IPS-15b (cell line): Measurements from ENCODE around the gene IFT122.

ENCODE experiments used
- H3K27me3 ChIP-seq: one replicate; pipeline ENCODE4 v1.6.1; 2013; ENCODE audit warnings: low read length; ENCODE audit not compliant: control insufficient read depth, insufficient read depth
- H3K36me3 ChIP-seq: one replicate; pipeline ENCODE4 v1.6.1; 2013; ENCODE audit warnings: low read length; ENCODE audit not compliant: control insufficient read depth, insufficient read depth
- H3K4me1 ChIP-seq: one replicate; pipeline ENCODE4 v1.6.1; 2013; ENCODE audit warnings: mild to moderate bottlenecking, low read length; ENCODE audit not compliant: control insufficient read depth, insufficient read depth
- H3K4me3 ChIP-seq: one replicate; pipeline ENCODE4 v1.5.1; 2013; ENCODE audit warnings: low read depth, low read length
- H3K9ac ChIP-seq: one replicate; pipeline ENCODE4 v1.6.1; 2013; ENCODE audit warnings: low read depth, mild to moderate bottlenecking, low read length
- H3K9me3 ChIP-seq: one replicate; pipeline ENCODE4 v1.6.1; 2013; ENCODE audit warnings: mild to moderate bottlenecking, low read length; ENCODE audit not compliant: control insufficient read depth, insufficient read depth

Gene IFT122

GRCh38 chr3:129429602-129430001 is 10.4 kb upstream of the IFT122 start:
- H3K36me3 ChIP-seq = peaks cover 21% of the 10 kb centered on the region
- H3K4me3 ChIP-seq = no peak overlapping the region
- H3K9me3 ChIP-seq = no peaks in the 10 kb centered on the region
- H3K4me1 ChIP-seq = peaks cover 25% of the 10 kb centered on the region
- peaks cover 13% of the 10 kb centered on the region for H3K27me3 ChIP-seq
- H3K9ac ChIP-seq = no peak overlapping the region

- Histone ChIP-seq H3K36me3 (peaks cover 25% of the 10 kb centered on the region), H3K27me3 (peaks cover 13% of the 10 kb centered on the region), H3K4me3 (no peak overlapping the region), H3K9ac (no peak overlapping the region), H3K4me1 (peaks cover 16% of the 10 kb centered on the region), H3K9me3 (no peaks in the 10 kb centered on the region)
Measured at GRCh38 chr3:129432036-129432435, 8.0 kb upstream of the IFT122 start.

DNA sequence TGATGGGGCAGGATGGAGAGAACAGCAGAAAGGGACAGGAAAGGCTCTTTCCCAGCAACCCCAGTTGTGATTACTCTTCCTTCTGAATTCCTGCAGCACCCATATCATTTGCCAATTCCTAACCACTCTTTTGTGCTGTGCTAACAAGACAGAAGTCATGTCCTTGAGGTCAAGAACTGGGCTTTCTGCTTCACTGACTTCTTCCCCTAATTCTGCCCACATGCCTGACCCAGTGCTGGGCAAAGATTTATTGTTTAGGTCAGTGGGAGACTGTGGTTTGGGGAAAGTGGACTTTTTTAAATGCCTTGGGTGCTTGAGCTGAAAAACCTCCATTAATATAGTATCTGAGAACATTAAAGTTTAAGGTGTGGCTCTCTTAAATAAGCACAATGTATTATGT is 7.4 kb upstream of the IFT122 start:
- H3K27me3 ChIP-seq = peaks cover 7% of the 10 kb centered on the region
- H3K36me3 ChIP-seq = peaks cover 28% of the 10 kb centered on the region
- peaks cover 16% of the 10 kb centered on the region for H3K4me1 ChIP-seq
- no peak overlapping the region for H3K4me3 ChIP-seq
- H3K9ac ChIP-seq = no peak overlapping the region
- H3K9me3 ChIP-seq = no peaks in the 10 kb centered on the region

DNA sequence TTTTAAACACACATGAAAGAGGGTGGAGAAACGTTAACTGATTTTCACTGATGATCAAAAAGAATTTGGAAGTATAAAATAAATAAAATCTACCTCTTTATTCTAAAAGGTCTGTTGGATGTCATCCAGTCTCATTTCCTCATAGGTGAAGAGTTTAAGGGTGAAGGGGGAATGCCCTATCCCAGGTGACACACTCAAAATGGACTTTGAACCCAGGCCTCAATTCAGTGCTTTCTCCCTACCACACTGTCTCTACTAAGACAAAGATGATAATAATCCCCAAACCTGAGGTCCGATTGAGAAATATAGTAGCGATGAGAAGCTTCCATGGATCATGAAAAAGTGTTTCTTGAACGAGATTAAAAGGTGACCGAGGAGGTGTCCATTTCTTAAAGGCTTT is 6.5 kb upstream of the IFT122 start:
- Histone ChIP-seq H3K36me3 (peaks cover 29% of the 10 kb centered on the region), H3K9ac (no peak overlapping the region), H3K9me3 (no peaks in the 10 kb centered on the region), H3K27me3 (no peaks in the 10 kb centered on the region), H3K4me1 (peaks cover 13% of the 10 kb centered on the region), H3K4me3 (no peak overlapping the region)

- Histone ChIP-seq H3K9me3 (no peaks in the 10 kb centered on the region), H3K27me3 (no peaks in the 10 kb centered on the region), H3K4me3 (no peak overlapping the region), H3K4me1 (peaks cover 8% of the 10 kb centered on the region), H3K36me3 (peaks cover 29% of the 10 kb centered on the region), H3K9ac (no peak overlapping the region)
Measured at GRCh38 chr3:129434140-129434539, 5.9 kb upstream of the IFT122 start.

- Histone ChIP-seq H3K36me3 (peaks cover 31% of the 10 kb centered on the region), H3K4me3 (no peak overlapping the region), H3K4me1 (no peaks in the 10 kb centered on the region), H3K9me3 (no peaks in the 10 kb centered on the region), H3K27me3 (no peaks in the 10 kb centered on the region), H3K9ac (no peak overlapping the region)
Measured at GRCh38 chr3:129435367-129435766, 4.7 kb upstream of the IFT122 start.

- H3K4me3 ChIP-seq = peak overlapping the region; percentile 98
- peak overlapping the region; percentile 95 for H3K9ac ChIP-seq
- H3K4me1 ChIP-seq = no peaks in the 10 kb centered on the region
- H3K36me3 ChIP-seq = peaks cover 11% of the 10 kb centered on the region
- no peaks in the 10 kb centered on the region for H3K27me3 ChIP-seq
- no peaks in the 10 kb centered on the region for H3K9me3 ChIP-seq
Measured at GRCh38 chr3:129439226-129439816, 703 bp upstream of the IFT122 start.

GRCh38 chr3:129440618-129441190 is 680 bp downstream of the IFT122 start:
- Histone ChIP-seq H3K9me3 (no peaks in the 10 kb centered on the region), H3K4me1 (no peaks in the 10 kb centered on the region), H3K9ac (peak overlapping the region; percentile 74), H3K36me3 (peaks cover 11% of the 10 kb centered on the region), H3K27me3 (no peaks in the 10 kb centered on the region), H3K4me3 (peak overlapping the region; percentile 85)

DNA sequence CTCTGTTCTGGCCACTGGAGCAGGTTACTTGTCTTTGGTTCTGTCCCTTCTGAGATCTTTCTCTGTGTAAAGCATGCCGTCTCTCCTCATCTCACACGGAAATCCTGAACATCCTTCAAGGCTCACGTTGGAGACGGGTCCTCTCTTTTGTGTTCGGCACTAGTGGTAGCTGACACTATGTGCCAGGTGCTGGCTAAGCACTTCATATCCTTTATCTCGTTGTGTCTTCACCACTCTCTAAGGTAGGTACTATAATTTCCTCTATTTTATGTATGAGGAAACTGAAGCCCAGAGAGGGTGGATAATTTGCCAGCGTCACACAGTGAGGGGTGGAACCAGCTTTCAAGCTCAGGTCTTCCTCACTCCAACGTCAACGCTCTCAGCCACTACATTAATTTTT is 1.2 kb downstream of the IFT122 start:
- no peaks in the 10 kb centered on the region for H3K9me3 ChIP-seq
- peaks cover 6% of the 10 kb centered on the region for H3K36me3 ChIP-seq
- H3K4me1 ChIP-seq = no peaks in the 10 kb centered on the region
- H3K4me3 ChIP-seq = peak overlapping the region; percentile 85
- no peaks in the 10 kb centered on the region for H3K27me3 ChIP-seq
- H3K9ac ChIP-seq = no peak overlapping the region

DNA sequence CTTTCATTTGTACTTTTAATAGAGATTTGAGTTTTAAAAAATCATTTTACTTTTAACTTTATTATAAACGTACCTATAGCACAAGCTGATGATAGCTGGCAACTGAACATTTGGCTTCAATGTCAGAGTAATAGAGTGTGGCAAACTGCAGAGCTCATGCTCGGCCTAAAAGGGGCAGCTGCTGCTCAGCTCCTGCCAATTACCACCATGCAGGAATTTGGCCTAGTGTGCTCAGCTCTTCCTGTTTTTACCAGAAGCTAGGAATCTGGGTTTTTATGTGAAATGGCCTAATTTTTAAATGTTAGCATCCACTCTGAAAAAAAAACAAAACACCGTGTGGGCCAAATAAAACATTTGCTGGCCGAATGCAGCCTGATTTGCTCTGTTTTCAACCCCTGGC is 1.8 kb downstream of the IFT122 start:
- Histone ChIP-seq H3K9ac (no peak overlapping the region), H3K4me1 (peaks cover 2% of the 10 kb centered on the region)

DNA sequence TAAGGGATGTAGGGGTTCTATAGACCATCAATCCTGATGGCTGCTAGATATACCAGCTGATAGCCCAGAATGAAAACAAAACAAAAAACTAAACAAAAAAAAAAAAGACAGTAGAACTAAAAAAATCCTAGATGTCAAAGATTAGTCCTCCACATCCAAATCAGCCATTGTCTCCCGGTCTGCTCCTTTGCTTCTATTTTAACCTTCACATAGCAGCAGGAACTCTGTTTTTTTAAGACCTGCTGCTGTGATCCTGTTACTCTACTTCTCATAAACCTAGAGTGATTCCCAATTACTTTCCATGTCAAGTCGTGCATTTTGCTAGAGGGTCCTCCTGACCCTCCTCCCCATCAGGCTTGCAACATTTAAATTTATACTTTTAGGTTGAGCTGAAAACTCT is 2.5 kb downstream of the IFT122 start:
- H3K4me3 ChIP-seq = no peak overlapping the region

More for the DNA sequence above, 1.8 kb downstream of the IFT122 start:
- Histone ChIP-seq H3K9me3 (no peaks in the 10 kb centered on the region), H3K4me3 (no peak overlapping the region), H3K27me3 (no peaks in the 10 kb centered on the region), H3K36me3 (peaks cover 6% of the 10 kb centered on the region)

GRCh38 chr3:129442947-129443346 is 2.9 kb downstream of the IFT122 start:
- no peaks in the 10 kb centered on the region for H3K9me3 ChIP-seq
- no peak overlapping the region for H3K4me3 ChIP-seq
- H3K4me1 ChIP-seq = peaks cover 7% of the 10 kb centered on the region
- peaks cover 3% of the 10 kb centered on the region for H3K36me3 ChIP-seq
- H3K9ac ChIP-seq = no peak overlapping the region
- no peaks in the 10 kb centered on the region for H3K27me3 ChIP-seq

More for the DNA sequence above, 2.5 kb downstream of the IFT122 start:
- peaks cover 7% of the 10 kb centered on the region for H3K4me1 ChIP-seq
- no peaks in the 10 kb centered on the region for H3K9me3 ChIP-seq
- H3K36me3 ChIP-seq = peaks cover 5% of the 10 kb centered on the region
- H3K9ac ChIP-seq = no peak overlapping the region
- H3K27me3 ChIP-seq = no peaks in the 10 kb centered on the region
